HCT116 (cell line): ENCODE measurements around the gene TRAF3. TPM values are rescaled to one million over a fixed set of nuclear protein-coding genes. Genes with fewer than 3 reads are reported as not detected.
A peak's percentile ranks its signal among the peaks of the same experiment; 100 is the strongest.
"Not testable (repeated sequence)": the region's sequence is repeated elsewhere in the genome, so short reads cannot be mapped to it uniquely, and the experiment has no call there.

ENCODE experiments used
- ATAC-seq: fragments of 200-7000 bp; cut with Tn5 transposase; 2 replicates; pipeline ENCODE4 v1.9.1; 2020; ENCODE audit warnings: mild to moderate bottlenecking, moderate library complexity
- BruUV-seq: library from RNA; stranded (reverse); fragments of 400-500 nt; replicated peaks from 2 replicates; lab custom pipeline; 2021; lab: Mats Ljungman, UMichigan
- CTCF ChIA-PET: fragments of 300-600 bp; sonication (Branson Sonifier 250); formaldehyde crosslinking; loops from one replicate; lab custom pipeline; 2021; ENCODE audit warnings: antibody characterized with exemption; lab: Charles Lee
- POLR2A ChIA-PET: fragments of 300-600, 350-600 bp; sonication (Branson Sonifier 250); formaldehyde crosslinking; loops from one replicate; lab custom pipeline; 2021; ENCODE audit warnings: antibody characterized with exemption; lab: Charles Lee
- RAD21 ChIA-PET, 2 experiments: fragments of 300-600 bp; sonication (Branson Sonifier 250); formaldehyde crosslinking; loops; one replicate each; lab custom pipeline; 2023; ENCODE audit warnings: low total read pairs in 2 of 2; ENCODE audit not compliant: uncharacterized antibody in 2 of 2, unreplicated experiment in 2 of 2, low non-redundant PET in 1 of 2; lab: Charles Lee
- DNase-seq: peaks from one replicate; pipeline ENCODE4 v3.0.0-alpha.2; 2010; ENCODE audit warnings: low read depth, low spot score
- H2AFZ ChIP-seq: fragments of 200-600 bp; shearing (Covaris generic), sonication (generic); 2 replicates; pipeline ENCODE4 v1.6.1; 2017; ENCODE audit warnings: low read depth, mixed run types, mixed read lengths, antibody characterized with exemption, low read length; ENCODE audit not compliant: poor library complexity, severe bottlenecking
- H3K27ac ChIP-seq: 2 replicates; pipeline ENCODE4 v1.5.1; 2012; ENCODE audit warnings: low read depth, low read length
- H3K27me3 ChIP-seq: fragments of 200-600 bp; sonication (generic); 2 replicates; pipeline ENCODE4 v1.6.1; 2016; ENCODE audit warnings: mixed run types, low read length, mixed read lengths; ENCODE audit not compliant: insufficient read depth
- H3K36me3 ChIP-seq, 2 experiments: fragments of 200-500 bp in 1 of 2; fragments of 200-600 bp in 1 of 2; sonication (Bioruptor generic) in 1 of 2; sonication (generic) in 1 of 2; 2 replicates each; pipeline versions ENCODE4 v1.5.1 to v1.6.1; 2014 to 2016; ENCODE audit warnings: low read length in 2 of 2, inconsistent platforms in 1 of 2, mixed read lengths in 1 of 2, mixed run types in 1 of 2; ENCODE audit not compliant: insufficient read depth in 2 of 2, control insufficient read depth in 1 of 2
- H3K4me1 ChIP-seq, 2 experiments: fragments of 200-600 bp in 1 of 2; sonication (generic) in 1 of 2; 2 replicates each; pipeline versions ENCODE4 v1.5.1 to v1.6.1; 2012 to 2017; ENCODE audit warnings: low read length in 2 of 2, inconsistent platforms in 1 of 2, mild to moderate bottlenecking in 1 of 2, mixed read lengths in 1 of 2, mixed run types in 1 of 2, moderate library complexity in 1 of 2; ENCODE audit not compliant: insufficient read depth in 2 of 2, control insufficient read depth in 1 of 2
- H3K4me2 ChIP-seq: fragments of 200-600 bp; sonication (generic); 2 replicates; pipeline ENCODE4 v1.6.1; 2017; ENCODE audit warnings: mixed run types, low read length, mixed read lengths
- H3K4me3 ChIP-seq, 2 experiments: fragments of 200-600 bp in 1 of 2; sonication (generic) in 1 of 2; replicated peaks in 1 of 2; 2 replicates each; pipeline ENCODE4 v1.5.1; 2011 to 2016; ENCODE audit warnings: low read length in 2 of 2, control low read depth in 1 of 2, low read depth in 1 of 2, mild to moderate bottlenecking in 1 of 2, mixed read lengths in 1 of 2, mixed run types in 1 of 2
- H3K79me2 ChIP-seq: fragments of 200-600 bp; sonication (generic); 2 replicates; pipeline ENCODE4 v1.6.1; 2017; ENCODE audit warnings: mild to moderate bottlenecking, mixed run types, low read length, moderate library complexity, mixed read lengths; ENCODE audit not compliant: insufficient read depth
- H3K9ac ChIP-seq: fragments of 200-600 bp; sonication (generic); 2 replicates; pipeline ENCODE4 v1.6.1; 2016; ENCODE audit warnings: low read length, mixed read lengths
- H3K9me2 ChIP-seq: fragments of 200-600 bp; sonication (generic), shearing (Covaris generic); 2 replicates; pipeline ENCODE4 v1.6.1; 2017; ENCODE audit warnings: mixed run types, mild to moderate bottlenecking, moderate library complexity; ENCODE audit not compliant: insufficient read depth
- H3K9me3 ChIP-seq, 2 experiments: fragments of 200-500 bp in 1 of 2; fragments of 200-600 bp in 1 of 2; sonication (Bioruptor generic) in 1 of 2; sonication (generic) in 1 of 2; 2 replicates each; pipeline ENCODE4 v1.6.1; 2014 to 2017; ENCODE audit warnings: low read length in 2 of 2, mixed read lengths in 2 of 2, inconsistent platforms in 1 of 2, low read depth in 1 of 2, mild to moderate bottlenecking in 1 of 2, mixed run types in 1 of 2, moderate library complexity in 1 of 2; ENCODE audit not compliant: control insufficient read depth in 1 of 2, insufficient read depth in 1 of 2
- H4K20me1 ChIP-seq: fragments of 200-600 bp; sonication (generic), shearing (Covaris generic); 2 replicates; pipeline ENCODE4 v1.6.1; 2017; ENCODE audit warnings: mixed run types, mild to moderate bottlenecking, moderate library complexity; ENCODE audit not compliant: insufficient read depth
- ATF3 ChIP-seq: IDR thresholded peaks from 2 replicates; pipeline ENCODE4 v1.6.1; 2012
- CBX3 ChIP-seq: IDR thresholded peaks from 2 replicates; pipeline ENCODE4 v1.6.1; 2012; ENCODE audit warnings: low read depth
- CEBPB ChIP-seq: IDR thresholded peaks from 2 replicates; pipeline ENCODE4 v1.6.1; 2012; ENCODE audit warnings: low read depth
- EGR1 ChIP-seq: IDR thresholded peaks from 2 replicates; pipeline ENCODE4 v1.6.1; 2012; ENCODE audit warnings: low read depth
- ELF1 ChIP-seq: IDR thresholded peaks from 2 replicates; pipeline ENCODE4 v1.6.1; 2012; ENCODE audit warnings: low read depth, borderline replicate concordance
- EZH2 ChIP-seq: fragments of 200-600 bp; sonication (generic); IDR thresholded peaks from 2 replicates; pipeline ENCODE4 v1.6.1; 2017; ENCODE audit warnings: antibody characterized with exemption, mixed run types
- EZH2phosphoT487 ChIP-seq: fragments of 200-600 bp; IDR thresholded peaks from 2 replicates; pipeline ENCODE4 v1.6.1; 2018; ENCODE audit warnings: antibody characterized with exemption, borderline replicate concordance
- JUND ChIP-seq: IDR thresholded peaks from 2 replicates; pipeline ENCODE4 v1.6.1; 2012
- MAX ChIP-seq: IDR thresholded peaks from 2 replicates; pipeline ENCODE4 v1.6.1; 2012
- POLR2A ChIP-seq: IDR thresholded peaks from 2 replicates; pipeline ENCODE4 v1.7.0; 2011; ENCODE audit warnings: borderline replicate concordance; ENCODE audit not compliant: insufficient read depth, insufficient read length; ENCODE audit errors: extremely low read depth
- POLR2AphosphoS5 ChIP-seq: IDR thresholded peaks from 2 replicates; pipeline ENCODE4 v1.6.1; 2011; ENCODE audit warnings: mild to moderate bottlenecking, low read depth, low read length, moderate library complexity
- RAD21 ChIP-seq: IDR thresholded peaks from 2 replicates; pipeline ENCODE4 v1.6.1; 2012; ENCODE audit warnings: low read depth, mild to moderate bottlenecking
- SIN3A ChIP-seq: IDR thresholded peaks from 2 replicates; pipeline ENCODE4 v1.6.1; 2012; ENCODE audit warnings: low read depth
- SP1 ChIP-seq: IDR thresholded peaks from 2 replicates; pipeline ENCODE4 v1.6.1; 2012; ENCODE audit warnings: low read depth
- SRF ChIP-seq: IDR thresholded peaks from 2 replicates; pipeline ENCODE4 v1.6.1; 2012; ENCODE audit warnings: low read depth
- TCF7L2 ChIP-seq: IDR thresholded peaks from 2 replicates; pipeline ENCODE4 v1.7.0; 2011; ENCODE audit warnings: borderline replicate concordance, inconsistent platforms; ENCODE audit not compliant: insufficient read depth, insufficient read length; ENCODE audit errors: extremely low read depth
- YY1 ChIP-seq: IDR thresholded peaks from 2 replicates; pipeline ENCODE4 v1.6.1; 2011; ENCODE audit warnings: low read length, low read depth, moderate library complexity, mild to moderate bottlenecking; ENCODE audit not compliant: insufficient replicate concordance; ENCODE audit errors: extremely low read depth
- ZBTB33 ChIP-seq: IDR thresholded peaks from 2 replicates; pipeline ENCODE4 v1.6.1; 2011; ENCODE audit warnings: mild to moderate bottlenecking, low read length, moderate library complexity; ENCODE audit not compliant: insufficient replicate concordance; ENCODE audit errors: extremely low read depth
- ZNF274 ChIP-seq: fragments of 200-500 bp; sonication (Bioruptor generic); IDR thresholded peaks from 2 replicates; pipeline ENCODE4 v1.6.1; 2014; ENCODE audit warnings: mild to moderate bottlenecking, low read depth, low read length, inconsistent platforms
- intact Hi-C: fragments of 100-400 bp; cut with micrococcal nuclease; formaldehyde crosslinking; loops from 2 replicates; pipeline ENCODE4 v1.10.0; 2022
- total RNA-seq: library from RNA; stranded (reverse); gene quantifications from one replicate; pipeline ENCODE4 v1.2.1, GENCODE V29; 2021; ENCODE audit not compliant: unreplicated experiment

TRAF3 gene
- total RNA-seq, 1 experiment from 2014 or later: 32.1 TPM

GRCh38 chr14:102925646-102926045, 148.4 kb downstream of the TRAF3 start (continued):
- TF ChIP-seq POLR2AphosphoS5 (no peak), MAX (no peak), TCF7L2 (no peak), POLR2A (no peak), SRF (no peak), ELF1 (no peak), CBX3 (no peak), EZH2phosphoT487 (no peak), ZBTB33 (no peak), SP1 (no peak)
- TF ChIP-seq, all 23 proteins: peak for 0

GRCh38 chr14:102926104-102926503, 148.9 kb downstream of the TRAF3 start:
- no peaks in the 10 kb centered on the region for H3K36me3 ChIP-seq
- intact Hi-C loops: loop anchor here (10.0 kb wide), 1 partner anchor 401 kb away; no protein-coding TSS in a partner anchor
- DNase-seq (no peak), ATAC-seq (no peak)
- CTCF ChIA-PET: no interaction called here
- RAD21 ChIA-PET: no interaction called here
- no peaks in the 10 kb centered on the region for H3K27me3 ChIP-seq
- TF ChIP-seq SIN3A (no peak), SP1 (no peak), POLR2A (no peak), ELF1 (no peak), CEBPB (no peak), EZH2 (no peak), ZNF274 (no peak), RAD21 (no peak), YY1 (no peak), MAX (no peak), ATF3 (no peak), JUND (no peak), EGR1 (no peak), CBX3 (no peak), TCF7L2 (no peak), POLR2AphosphoS5 (no peak)
- TF ChIP-seq, all 23 proteins: peak for 0
- no peak overlapping the region for H3K27ac ChIP-seq
- no peaks in the 10 kb centered on the region for H4K20me1 ChIP-seq
- no TSS peak for BruUV-seq
- H3K9me2 ChIP-seq: no peaks in the 10 kb centered on the region
- POLR2A ChIA-PET: no interaction called here
- H3K4me1 ChIP-seq: peaks cover 16 to 30% of the 10 kb centered on the region in 2 experiments
- H3K9me3 ChIP-seq: no peaks in the 10 kb centered on the region
- H3K79me2 ChIP-seq: no peaks in the 10 kb centered on the region
- no peak overlapping the region for H3K4me3 ChIP-seq
- no peak overlapping the region for H3K4me2 ChIP-seq
- no peak overlapping the region for H2AFZ ChIP-seq
- H3K9ac ChIP-seq: no peak overlapping the region

DNA sequence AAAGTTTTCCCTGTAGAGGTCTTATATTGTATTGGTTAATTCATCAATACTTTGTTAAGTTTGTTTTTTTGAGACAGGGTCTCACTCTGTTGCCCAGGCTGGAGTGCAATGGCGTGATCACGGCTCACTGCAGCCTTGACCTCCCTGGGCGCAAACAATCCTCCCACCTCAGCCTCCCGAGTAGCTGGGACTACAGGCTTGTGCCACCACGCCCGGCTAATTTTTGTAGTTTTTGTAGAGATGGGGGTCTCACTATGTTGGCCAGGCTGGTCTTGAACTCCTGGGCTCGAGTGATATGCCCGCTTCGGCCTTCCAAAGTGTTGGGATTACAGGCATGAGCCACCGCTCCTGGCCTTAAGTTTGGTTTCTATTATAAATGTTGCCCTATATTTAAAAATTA, 149.6 kb downstream of the TRAF3 start:
- H3K27me3 ChIP-seq, BruUV-seq, POLR2A ChIA-PET, H3K79me2 ChIP-seq, H3K36me3 ChIP-seq, RAD21 ChIA-PET, ATAC-seq, H3K27ac ChIP-seq, H2AFZ ChIP-seq, DNase-seq, H3K9me2 ChIP-seq, H3K4me3 ChIP-seq, H3K9ac ChIP-seq, H4K20me1 ChIP-seq, H3K9me3 ChIP-seq: not testable (repeated sequence)
- Histone ChIP-seq H3K4me2 (peak overlapping the region; percentile 99), H3K4me1 (peaks cover 22 to 38% of the 10 kb centered on the region in 2 experiments)
- intact Hi-C loops: loop anchor here (10.0 kb wide), 1 partner anchor 402 kb away; no protein-coding TSS in a partner anchor
- CTCF ChIA-PET: interaction anchor here (1.0 kb wide), 1 partner anchor 233 kb away, joined by 3 read pairs; no protein-coding TSS in a partner anchor
